Epidermal melanocyte (primary cell): ENCODE results near the gene SLC39A9.

ENCODE experiments used
- DNase-seq: peaks from one replicate; pipeline ENCODE4 v3.0.0; 2011; ENCODE audit warnings: low spot score; ENCODE audit not compliant: insufficient read length

SLC39A9 gene

DNA sequence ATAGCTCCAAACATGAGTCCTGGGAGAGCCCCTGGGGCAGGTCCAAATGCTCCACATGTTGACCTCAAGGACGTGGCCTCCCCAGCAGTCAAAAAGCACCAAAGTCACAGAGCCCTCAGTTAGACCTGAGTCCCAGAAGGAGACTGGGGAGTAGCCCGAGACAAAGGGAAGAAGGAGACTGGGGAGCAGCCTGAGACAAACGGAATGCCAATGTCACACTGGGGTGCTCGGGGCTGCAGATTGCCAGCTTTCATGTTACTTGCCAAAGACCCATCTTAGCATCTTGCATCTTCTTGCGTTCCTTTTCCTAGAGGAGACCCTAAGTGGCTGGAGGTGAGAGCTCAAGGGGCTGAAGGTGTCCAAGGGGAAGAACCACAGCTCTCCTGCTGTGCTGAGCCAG is 100.9 kb downstream of the SLC39A9 start:
- no peak for DNase-seq

DNA sequence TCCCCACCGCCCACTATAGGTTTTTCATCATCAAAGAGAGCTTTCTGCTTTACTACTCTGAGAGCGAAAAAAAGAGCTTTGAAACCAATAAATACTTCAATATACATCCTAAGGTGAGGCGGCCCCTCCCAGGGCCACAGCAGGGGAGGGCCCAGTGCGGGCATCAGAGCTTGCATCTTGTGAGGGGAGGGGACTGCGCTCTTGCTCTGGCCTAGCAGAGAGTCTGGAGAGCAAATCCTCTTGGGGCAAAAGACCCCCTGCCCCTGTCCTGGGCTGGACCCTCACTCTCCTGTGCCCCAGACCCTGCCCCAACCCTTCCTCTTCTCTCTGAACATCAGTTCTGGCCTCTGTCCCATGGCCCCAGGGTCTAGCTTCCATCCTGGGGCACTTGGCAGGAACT is 101.6 kb downstream of the SLC39A9 start:
- DNase-seq: no peak

- DNase-seq: no peak
Measured at GRCh38 chr14:69500736-69501135, 102.2 kb downstream of the SLC39A9 start.

GRCh38 chr14:69501423-69501838 is 102.9 kb downstream of the SLC39A9 start:
- DNase-seq: no peak

GRCh38 chr14:69504775-69505174 is 106.3 kb downstream of the SLC39A9 start:
- no peak for DNase-seq

- DNase-seq: no peak
Measured at GRCh38 chr14:69505338-69506240, 107.1 kb downstream of the SLC39A9 start.

DNA sequence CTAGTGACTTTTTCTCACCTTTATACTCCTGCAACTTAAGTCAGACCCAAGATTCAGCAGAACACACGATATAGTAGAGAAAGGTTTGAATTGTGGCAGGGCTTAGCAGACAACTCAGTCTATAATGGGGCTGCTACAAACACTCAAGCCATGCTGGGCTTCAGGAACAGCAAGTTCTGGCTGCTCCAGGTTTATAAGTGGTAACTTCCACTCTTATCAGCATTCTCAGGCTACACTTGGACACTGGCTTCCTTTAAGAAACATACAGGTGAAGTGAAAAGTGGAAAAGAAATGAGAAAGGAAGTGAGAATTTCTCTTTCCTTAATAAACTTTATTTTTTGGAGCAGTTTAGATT is 107.7 kb downstream of the SLC39A9 start:
- DNase-seq: no peak
